Neural cell (in vitro differentiated cells): Measurements from ENCODE around the gene SPEM3. TPM values are rescaled to one million over a fixed set of nuclear protein-coding genes. Genes with fewer than 3 reads are reported as not detected.

Experiments
- H2AFZ ChIP-seq: fragments of 200-600, 300-800 bp; sonication (generic), shearing (Covaris generic); 2 replicates; pipeline ENCODE4 v1.6.0; 2014; ENCODE audit warnings: low read depth, mild to moderate bottlenecking, antibody characterized with exemption, low read length, moderate library complexity
- H3F3A ChIP-seq: fragments of 200-600 bp; shearing (Covaris generic); 2 replicates; pipeline ENCODE4 v1.6.1; 2016; ENCODE audit warnings: mild to moderate bottlenecking, moderate library complexity, mixed read lengths, antibody characterized with exemption, low read length; ENCODE audit not compliant: insufficient read depth, poor library complexity, severe bottlenecking
- H3K27ac ChIP-seq: fragments of 200-600, 300-800 bp; sonication (generic), shearing (Covaris generic); 2 replicates; pipeline ENCODE4 v1.5.1; 2014; ENCODE audit warnings: mild to moderate bottlenecking, low read length, moderate library complexity
- H3K27me3 ChIP-seq: fragments of 300-800, 200-600 bp; sonication (generic), shearing (Covaris generic); 2 replicates; pipeline ENCODE4 v1.6.0; 2014; ENCODE audit warnings: mild to moderate bottlenecking, low read depth, low read length, moderate library complexity; ENCODE audit not compliant: insufficient read depth
- H3K36me3 ChIP-seq: fragments of 300-800, 200-600 bp; sonication (generic), shearing (Covaris generic); 2 replicates; pipeline ENCODE4 v1.5.1; 2014; ENCODE audit warnings: mild to moderate bottlenecking, antibody characterized with exemption, low read length, moderate library complexity; ENCODE audit not compliant: insufficient read depth
- H3K4me2 ChIP-seq: fragments of 300-800, 200-600 bp; sonication (generic), shearing (Covaris generic); 2 replicates; pipeline ENCODE4 v1.6.0; 2014; ENCODE audit warnings: mild to moderate bottlenecking, low read length
- H3K4me3 ChIP-seq: fragments of 300-800, 200-600 bp; sonication (generic), shearing (Covaris generic); 2 replicates; pipeline ENCODE4 v1.5.1; 2014; ENCODE audit warnings: mild to moderate bottlenecking, low read length, moderate library complexity
- H3K79me2 ChIP-seq: fragments of 200-600 bp; shearing (Covaris generic); replicated peaks from 2 replicates; pipeline ENCODE4 v1.6.0; 2014; ENCODE audit warnings: mild to moderate bottlenecking, low read length, moderate library complexity; ENCODE audit not compliant: insufficient read depth
- H3K9ac ChIP-seq: fragments of 300-800, 200-600 bp; sonication (generic), shearing (Covaris generic); 2 replicates; pipeline ENCODE4 v1.6.1; 2016; ENCODE audit warnings: mild to moderate bottlenecking, low read length, mixed read lengths
- H3K9me2 ChIP-seq: fragments of 200-600 bp; shearing (Covaris generic); 2 replicates; pipeline ENCODE4 v1.6.1; 2016; ENCODE audit warnings: mild to moderate bottlenecking, low read length, mixed read lengths; ENCODE audit not compliant: insufficient read depth
- H3K9me3 ChIP-seq: fragments of 200-600, 300-800 bp; sonication (generic), shearing (Covaris generic); 2 replicates; pipeline ENCODE4 v1.6.1; 2016; ENCODE audit warnings: mild to moderate bottlenecking, mixed run types, low read length, moderate library complexity, mixed read lengths
- H4K20me1 ChIP-seq: fragments of 200-600 bp; shearing (Covaris generic); 2 replicates; pipeline ENCODE4 v1.6.1; 2016; ENCODE audit warnings: mild to moderate bottlenecking, mixed run types; ENCODE audit not compliant: insufficient read depth
- EP300 ChIP-seq: fragments of 450-650 bp; conservative IDR thresholded peaks from 2 replicates; pipeline ENCODE4 v1.6.1; 2014; ENCODE audit warnings: antibody characterized with exemption, mild to moderate bottlenecking, moderate library complexity; ENCODE audit not compliant: poor library complexity, severe bottlenecking
- EZH2 ChIP-seq: fragments of 200-600, 300-800 bp; shearing (Covaris generic), sonication (generic); IDR thresholded peaks from 2 replicates; pipeline ENCODE4 v1.6.1; 2014; ENCODE audit warnings: antibody characterized with exemption, low read length, borderline replicate concordance, mild to moderate bottlenecking; ENCODE audit not compliant: insufficient read depth, poor library complexity, severe bottlenecking
- MXI1 ChIP-seq: fragments of 450-650 bp; conservative IDR thresholded peaks from 2 replicates; pipeline ENCODE4 v1.6.1; 2014; ENCODE audit warnings: antibody characterized with exemption, mild to moderate bottlenecking; ENCODE audit not compliant: poor library complexity, severe bottlenecking
- POLR2AphosphoS5 ChIP-seq: IDR thresholded peaks from 2 replicates; pipeline ENCODE4 v1.6.1; 2012
- RAD21 ChIP-seq: fragments of 450-650 bp; conservative IDR thresholded peaks from 2 replicates; pipeline ENCODE4 v1.6.1; 2014; ENCODE audit warnings: antibody characterized with exemption, mild to moderate bottlenecking, moderate library complexity
- SMC3 ChIP-seq: fragments of 450-650 bp; conservative IDR thresholded peaks from 2 replicates; pipeline ENCODE4 v1.6.1; 2014; ENCODE audit warnings: antibody characterized with exemption, mild to moderate bottlenecking, moderate library complexity; ENCODE audit not compliant: poor library complexity
- TAF1 ChIP-seq: IDR thresholded peaks from 2 replicates; pipeline ENCODE4 v1.6.1; 2012; ENCODE audit warnings: low read depth
- polyA plus RNA-seq: library from polyadenylated mRNA; depleted of rRNA; stranded (reverse); fragments of >200 nt; gene quantifications from 2 replicates; pipeline ENCODE4 v1.2.3, GENCODE V29; 2014
- TF ChIP-seq, protein P1 (sequence below): fragments of 450-650 bp; IDR thresholded peaks from 2 replicates; pipeline ENCODE4 v1.5.1; 2014; ENCODE audit warnings: antibody characterized with exemption, mild to moderate bottlenecking, moderate library complexity; ENCODE audit not compliant: poor library complexity, severe bottlenecking
- TF ChIP-seq, protein P2 (sequence below): IDR thresholded peaks from 2 replicates; pipeline ENCODE4 v1.6.1; 2012; ENCODE audit warnings: borderline replicate concordance

SPEM3 gene
- polyA plus RNA-seq, 1 donor from 2014 or later, result not detected

DNA sequence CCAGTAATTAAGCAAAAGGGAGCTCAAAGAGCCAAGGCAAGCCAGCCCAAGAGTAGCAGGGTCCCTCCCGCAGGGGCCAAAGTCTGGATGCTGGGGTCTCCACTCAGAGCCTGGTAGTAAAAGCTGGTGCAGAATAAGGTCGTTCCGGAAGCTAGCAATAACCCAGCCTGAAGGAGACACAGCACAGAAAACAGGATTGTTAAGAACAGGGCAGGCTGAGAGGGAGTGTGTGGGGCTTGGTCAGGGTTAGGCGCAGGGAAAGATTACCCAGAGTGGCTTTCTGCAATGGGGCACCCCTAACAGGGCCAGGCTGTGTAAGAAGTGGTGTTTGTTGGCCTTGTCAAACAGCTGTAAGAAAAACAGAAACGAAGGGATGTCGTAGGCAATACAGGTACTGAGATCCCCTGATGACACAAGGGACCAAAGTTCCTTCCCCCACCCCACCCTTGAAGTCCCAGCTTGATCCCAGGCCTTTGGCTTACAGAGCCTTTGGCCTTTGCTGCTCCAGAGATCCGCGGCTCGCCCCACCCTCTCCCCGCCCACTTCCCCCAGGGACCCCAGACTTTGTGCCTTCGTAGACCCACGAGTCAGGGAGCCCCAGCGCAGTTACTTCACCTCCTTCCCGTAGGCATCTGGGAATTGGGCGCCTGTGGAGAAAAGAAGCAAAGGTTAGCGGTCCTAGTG lies 25.5 kb upstream of the SPEM3 start:
- Histone ChIP-seq H3K9ac (peak overlapping the region; percentile 98), H3K4me2 (peak overlapping the region; percentile 86), H3K9me2 (no peaks in the 10 kb centered on the region), H3K9me3 (no peaks in the 10 kb centered on the region), H4K20me1 (peaks cover 2% of the 10 kb centered on the region), H3K27me3 (no peaks in the 10 kb centered on the region), H3F3A (peaks cover 5% of the 10 kb centered on the region), H2AFZ (no peak overlapping the region), H3K4me3 (peak overlapping the region; percentile 88), H3K79me2 (peaks cover 32% of the 10 kb centered on the region), H3K36me3 (no peaks in the 10 kb centered on the region), H3K27ac (peak overlapping the region; percentile 98)
- TF ChIP-seq SMC3 (no peak), RAD21 (no peak)

DNA sequence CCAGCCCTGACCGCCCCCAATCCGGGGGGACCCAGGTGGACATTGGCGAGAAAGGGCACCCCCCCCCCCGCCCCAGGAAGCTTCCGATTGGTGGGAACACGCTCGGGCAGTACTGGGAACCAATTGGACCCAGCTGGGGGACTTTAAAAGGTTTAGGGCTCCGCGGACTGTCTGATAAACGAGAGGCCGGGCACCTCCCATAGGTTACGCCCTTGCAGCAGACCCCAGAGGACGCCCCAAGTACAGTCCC lies 25.0 kb upstream of the SPEM3 start:
- no peaks in the 10 kb centered on the region for H3K9me2 ChIP-seq
- peaks cover 32% of the 10 kb centered on the region for H3K79me2 ChIP-seq
- H3K27me3 ChIP-seq, result no peaks in the 10 kb centered on the region
- no peak for TF ChIP-seq RAD21
- TF ChIP-seq TAF1, result no peak
- TF ChIP-seq SMC3, result no peak
- TF ChIP-seq EZH2, result no peak
- TF ChIP-seq, protein P1, sequence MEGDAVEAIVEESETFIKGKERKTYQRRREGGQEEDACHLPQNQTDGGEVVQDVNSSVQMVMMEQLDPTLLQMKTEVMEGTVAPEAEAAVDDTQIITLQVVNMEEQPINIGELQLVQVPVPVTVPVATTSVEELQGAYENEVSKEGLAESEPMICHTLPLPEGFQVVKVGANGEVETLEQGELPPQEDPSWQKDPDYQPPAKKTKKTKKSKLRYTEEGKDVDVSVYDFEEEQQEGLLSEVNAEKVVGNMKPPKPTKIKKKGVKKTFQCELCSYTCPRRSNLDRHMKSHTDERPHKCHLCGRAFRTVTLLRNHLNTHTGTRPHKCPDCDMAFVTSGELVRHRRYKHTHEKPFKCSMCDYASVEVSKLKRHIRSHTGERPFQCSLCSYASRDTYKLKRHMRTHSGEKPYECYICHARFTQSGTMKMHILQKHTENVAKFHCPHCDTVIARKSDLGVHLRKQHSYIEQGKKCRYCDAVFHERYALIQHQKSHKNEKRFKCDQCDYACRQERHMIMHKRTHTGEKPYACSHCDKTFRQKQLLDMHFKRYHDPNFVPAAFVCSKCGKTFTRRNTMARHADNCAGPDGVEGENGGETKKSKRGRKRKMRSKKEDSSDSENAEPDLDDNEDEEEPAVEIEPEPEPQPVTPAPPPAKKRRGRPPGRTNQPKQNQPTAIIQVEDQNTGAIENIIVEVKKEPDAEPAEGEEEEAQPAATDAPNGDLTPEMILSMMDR, result no peak
- no peak for TF ChIP-seq EP300
- no peak for TF ChIP-seq MXI1
- no peak for TF ChIP-seq POLR2AphosphoS5
- TF ChIP-seq, protein P2, sequence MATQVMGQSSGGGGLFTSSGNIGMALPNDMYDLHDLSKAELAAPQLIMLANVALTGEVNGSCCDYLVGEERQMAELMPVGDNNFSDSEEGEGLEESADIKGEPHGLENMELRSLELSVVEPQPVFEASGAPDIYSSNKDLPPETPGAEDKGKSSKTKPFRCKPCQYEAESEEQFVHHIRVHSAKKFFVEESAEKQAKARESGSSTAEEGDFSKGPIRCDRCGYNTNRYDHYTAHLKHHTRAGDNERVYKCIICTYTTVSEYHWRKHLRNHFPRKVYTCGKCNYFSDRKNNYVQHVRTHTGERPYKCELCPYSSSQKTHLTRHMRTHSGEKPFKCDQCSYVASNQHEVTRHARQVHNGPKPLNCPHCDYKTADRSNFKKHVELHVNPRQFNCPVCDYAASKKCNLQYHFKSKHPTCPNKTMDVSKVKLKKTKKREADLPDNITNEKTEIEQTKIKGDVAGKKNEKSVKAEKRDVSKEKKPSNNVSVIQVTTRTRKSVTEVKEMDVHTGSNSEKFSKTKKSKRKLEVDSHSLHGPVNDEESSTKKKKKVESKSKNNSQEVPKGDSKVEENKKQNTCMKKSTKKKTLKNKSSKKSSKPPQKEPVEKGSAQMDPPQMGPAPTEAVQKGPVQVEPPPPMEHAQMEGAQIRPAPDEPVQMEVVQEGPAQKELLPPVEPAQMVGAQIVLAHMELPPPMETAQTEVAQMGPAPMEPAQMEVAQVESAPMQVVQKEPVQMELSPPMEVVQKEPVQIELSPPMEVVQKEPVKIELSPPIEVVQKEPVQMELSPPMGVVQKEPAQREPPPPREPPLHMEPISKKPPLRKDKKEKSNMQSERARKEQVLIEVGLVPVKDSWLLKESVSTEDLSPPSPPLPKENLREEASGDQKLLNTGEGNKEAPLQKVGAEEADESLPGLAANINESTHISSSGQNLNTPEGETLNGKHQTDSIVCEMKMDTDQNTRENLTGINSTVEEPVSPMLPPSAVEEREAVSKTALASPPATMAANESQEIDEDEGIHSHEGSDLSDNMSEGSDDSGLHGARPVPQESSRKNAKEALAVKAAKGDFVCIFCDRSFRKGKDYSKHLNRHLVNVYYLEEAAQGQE, result no peak
- peak overlapping the region; percentile 76 for H2AFZ ChIP-seq
- no peaks in the 10 kb centered on the region for H3K9me3 ChIP-seq
- H3K4me2 ChIP-seq, result peak overlapping the region; percentile 86
- peak overlapping the region; percentile 98 for H3K9ac ChIP-seq
- H4K20me1 ChIP-seq, result peaks cover 2% of the 10 kb centered on the region
- peak overlapping the region; percentile 88 for H3K4me3 ChIP-seq
- H3K36me3 ChIP-seq, result no peaks in the 10 kb centered on the region
- H3K27ac ChIP-seq, result peak overlapping the region; percentile 98
- peaks cover 5% of the 10 kb centered on the region for H3F3A ChIP-seq
